ENCODE results near the gene C18orf32. TPM values are rescaled to one million over a fixed set of nuclear protein-coding genes. Genes with fewer than 3 reads are reported as not detected.
A peak's percentile ranks its signal among the peaks of the same experiment; 100 is the strongest.
"Not testable (repeated sequence)": the region's sequence is repeated elsewhere in the genome, so short reads cannot be mapped to it uniquely, and the experiment has no call there.

C18orf32 gene
- total RNA-seq, 1 experiment from 2014 or later, result 21.5 TPM

GRCh38 chr18:49515516-49515915, 28.5 kb upstream of the C18orf32 start:
- no peak for DNase-seq
- H3K4me3 ChIP-seq, result no peak overlapping the region
- no peaks in the 10 kb centered on the region for H3K36me3 ChIP-seq
- no peaks in the 10 kb centered on the region for H3K27me3 ChIP-seq
- H3K4me1 ChIP-seq, result peaks cover 15% of the 10 kb centered on the region
- no peak overlapping the region for H3K27ac ChIP-seq
- no peaks in the 10 kb centered on the region for H3K9me3 ChIP-seq (replicated peaks)

- not testable (repeated sequence) for H3K4me3 ChIP-seq; DNase-seq; H3K27ac ChIP-seq; H3K27me3 ChIP-seq; H3K36me3 ChIP-seq; H3K9me3 ChIP-seq (replicated peaks)
- H3K4me1 ChIP-seq, result peaks cover 10% of the 10 kb centered on the region
Observed at GRCh38 chr18:49515003-49515402, 28.0 kb upstream of the C18orf32 start.

- peaks cover 6% of the 10 kb centered on the region for H3K4me1 ChIP-seq
Observed at GRCh38 chr18:49514577-49514976, 27.5 kb upstream of the C18orf32 start.

GRCh38 chr18:49512876-49513275, 25.8 kb upstream of the C18orf32 start:
- not testable (repeated sequence) for H3K4me1 ChIP-seq; H3K27ac ChIP-seq; H3K36me3 ChIP-seq; H3K9me3 ChIP-seq (replicated peaks); H3K27me3 ChIP-seq; DNase-seq; H3K4me3 ChIP-seq

More at GRCh38 chr18:49514577-49514976, 27.5 kb upstream of the C18orf32 start:
- Histone ChIP-seq H3K27me3 (no peaks in the 10 kb centered on the region), H3K27ac (no peak overlapping the region), H3K36me3 (no peaks in the 10 kb centered on the region), H3K4me3 (no peak overlapping the region), H3K9me3 (replicated peaks) (no peaks in the 10 kb centered on the region)
- no peak for DNase-seq

- no peak overlapping the region for H3K27ac ChIP-seq
- H3K4me3 ChIP-seq, result no peak overlapping the region
- no peaks in the 10 kb centered on the region for H3K36me3 ChIP-seq
- DNase-seq, result peak; percentile 45 to 76
- no peaks in the 10 kb centered on the region for H3K27me3 ChIP-seq
- H3K4me1 ChIP-seq, result no peaks in the 10 kb centered on the region
- H3K9me3 ChIP-seq (replicated peaks), result no peaks in the 10 kb centered on the region
Observed at GRCh38 chr18:49510393-49511115, 23.5 kb upstream of the C18orf32 start.

GRCh38 chr18:49506438-49506837, 19.4 kb upstream of the C18orf32 start:
- not testable (repeated sequence) for H3K27me3 ChIP-seq; H3K27ac ChIP-seq; H3K4me1 ChIP-seq; H3K9me3 ChIP-seq (replicated peaks); H3K36me3 ChIP-seq; H3K4me3 ChIP-seq; DNase-seq

- no peaks in the 10 kb centered on the region for H3K9me3 ChIP-seq (replicated peaks)
- H3K27me3 ChIP-seq, result no peaks in the 10 kb centered on the region
- no peaks in the 10 kb centered on the region for H3K36me3 ChIP-seq
- DNase-seq, result no peak
- H3K4me3 ChIP-seq, result no peak overlapping the region
- H3K4me1 ChIP-seq, result no peaks in the 10 kb centered on the region
- no peak overlapping the region for H3K27ac ChIP-seq
Observed at GRCh38 chr18:49503931-49504330, 16.9 kb upstream of the C18orf32 start.

GRCh38 chr18:49500201-49500921, 13.3 kb upstream of the C18orf32 start:
- no peak overlapping the region for H3K4me3 ChIP-seq
- no peaks in the 10 kb centered on the region for H3K9me3 ChIP-seq (replicated peaks)
- no peak overlapping the region for H3K27ac ChIP-seq
- H3K36me3 ChIP-seq, result no peaks in the 10 kb centered on the region
- no peak for DNase-seq
- H3K27me3 ChIP-seq, result no peaks in the 10 kb centered on the region
- H3K4me1 ChIP-seq, result no peaks in the 10 kb centered on the region

GRCh38 chr18:49499046-49499637, 12.1 kb upstream of the C18orf32 start:
- Histone ChIP-seq H3K4me3 (no peak overlapping the region), H3K27ac (no peak overlapping the region), H3K9me3 (replicated peaks) (no peaks in the 10 kb centered on the region), H3K4me1 (no peaks in the 10 kb centered on the region), H3K36me3 (no peaks in the 10 kb centered on the region), H3K27me3 (no peaks in the 10 kb centered on the region)
- DNase-seq, result no peak

GRCh38 chr18:49495480-49495879, 8.4 kb upstream of the C18orf32 start:
- Histone ChIP-seq H3K27ac (no peak overlapping the region), H3K9me3 (replicated peaks) (no peaks in the 10 kb centered on the region), H3K4me1 (peaks cover 5% of the 10 kb centered on the region; the same call in 1 of the 2 replicates), H3K4me3 (no peak overlapping the region), H3K27me3 (no peaks in the 10 kb centered on the region), H3K36me3 (peaks cover 15% of the 10 kb centered on the region)
- no peak for DNase-seq

- no peak for DNase-seq
- H3K9me3 ChIP-seq (replicated peaks), result no peaks in the 10 kb centered on the region
- H3K27me3 ChIP-seq, result no peaks in the 10 kb centered on the region
- H3K36me3 ChIP-seq, result peaks cover 19% of the 10 kb centered on the region
- H3K27ac ChIP-seq, result no peak overlapping the region
- H3K4me3 ChIP-seq, result no peak overlapping the region
- peaks cover 7% of the 10 kb centered on the region; the same call in 1 of the 2 replicates for H3K4me1 ChIP-seq
Observed at GRCh38 chr18:49495076-49495475, 8.0 kb upstream of the C18orf32 start.

- peaks cover 7% of the 10 kb centered on the region; the same call in 1 of the 2 replicates for H3K4me1 ChIP-seq
- H3K9me3 ChIP-seq (replicated peaks), result no peaks in the 10 kb centered on the region
- H3K4me3 ChIP-seq, result no peak overlapping the region
- no peak for DNase-seq
- H3K27me3 ChIP-seq, result no peaks in the 10 kb centered on the region
- H3K36me3 ChIP-seq, result peaks cover 23% of the 10 kb centered on the region
- no peak overlapping the region for H3K27ac ChIP-seq
Observed at GRCh38 chr18:49494660-49495059, 7.6 kb upstream of the C18orf32 start.

- Histone ChIP-seq H3K36me3 (peaks cover 43% of the 10 kb centered on the region), H3K4me3 (peak overlapping the region; percentile 78), H3K27me3 (no peaks in the 10 kb centered on the region), H3K4me1 (peaks cover 9% of the 10 kb centered on the region), H3K9me3 (replicated peaks) (no peaks in the 10 kb centered on the region), H3K27ac (peak overlapping the region; percentile 21; the same call in 1 of the 2 replicates)
- no peak for DNase-seq
Observed at GRCh38 chr18:49492694-49493033, 5.6 kb upstream of the C18orf32 start.

- Histone ChIP-seq H3K9me3 (replicated peaks) (no peaks in the 10 kb centered on the region), H3K4me1 (peaks cover 9% of the 10 kb centered on the region), H3K27me3 (no peaks in the 10 kb centered on the region), H3K27ac (peak within 1 kb of the TSS; percentile 86), H3K36me3 (peaks cover 46% of the 10 kb centered on the region), H3K4me3 (peak within 1 kb of the TSS; percentile 78)
- DNase-seq, result peak; percentile 93 to 98
Observed at GRCh38 chr18:49491857-49492693, 5.0 kb upstream of the C18orf32 start, which contains the start of gene RPL17. Gene RPL17 (minus strand): TSS chr18:49492465.

GRCh38 chr18:49491534-49491856, 4.5 kb upstream of the C18orf32 start:
- H3K4me1 ChIP-seq, result peaks cover 9% of the 10 kb centered on the region
- H3K27me3 ChIP-seq, result no peaks in the 10 kb centered on the region
- peaks cover 46% of the 10 kb centered on the region for H3K36me3 ChIP-seq
- peak overlapping the region; percentile 78 for H3K4me3 ChIP-seq
- DNase-seq, result no peak
- H3K27ac ChIP-seq, result peak overlapping the region; percentile 86
- no peaks in the 10 kb centered on the region for H3K9me3 ChIP-seq (replicated peaks)
